Fibroblast of skin of right quadriceps (primary cell): Measurements from ENCODE around the gene GPBP1L1.
"Not testable (repeated sequence)": the region's sequence is repeated elsewhere in the genome, so short reads cannot be mapped to it uniquely, and the experiment has no call there.

Experiments used
- DNase-seq: peaks from one replicate; pipeline ENCODE4 v3.0.0-alpha.2; 2013

Gene GPBP1L1

DNA sequence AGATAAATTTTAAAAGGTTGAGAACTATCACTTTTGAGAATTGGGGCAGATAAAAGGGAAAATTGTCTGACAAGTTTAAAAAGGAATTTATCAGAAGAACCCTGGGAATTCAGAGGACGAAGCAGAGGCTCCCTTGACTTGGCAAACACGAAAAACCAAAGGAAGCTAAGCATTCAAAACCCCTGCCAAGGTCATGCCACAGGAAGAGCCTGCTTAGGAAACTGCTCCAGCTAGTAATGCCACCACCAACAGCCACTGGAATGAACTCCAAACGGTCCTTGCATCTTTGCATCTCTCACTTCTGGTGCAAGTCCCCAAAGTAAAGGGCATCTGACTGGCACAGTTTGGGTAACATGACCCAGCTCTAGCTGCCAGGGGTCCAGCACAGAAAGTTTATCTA lies 7.2 kb downstream of the GPBP1L1 start:
- no peak for DNase-seq

DNA sequence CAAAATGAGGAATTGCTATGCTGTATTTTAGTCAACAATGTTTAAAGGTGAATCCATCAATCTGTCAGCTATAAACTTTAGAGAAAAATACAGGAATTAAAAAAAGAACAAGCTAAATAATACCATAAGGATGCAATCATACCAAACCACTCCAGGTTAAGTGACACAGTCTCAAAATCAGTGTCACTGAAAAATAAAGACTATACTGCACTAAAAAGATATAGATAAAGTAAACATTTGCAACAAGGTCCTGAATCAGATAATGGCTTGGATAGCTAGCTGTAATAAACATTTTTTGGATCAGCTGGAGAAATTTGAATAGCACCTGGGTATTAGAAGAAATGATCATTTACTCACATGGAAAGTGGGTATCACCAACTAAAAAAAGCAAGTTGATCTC lies 7.8 kb downstream of the GPBP1L1 start:
- DNase-seq: no peak

DNA sequence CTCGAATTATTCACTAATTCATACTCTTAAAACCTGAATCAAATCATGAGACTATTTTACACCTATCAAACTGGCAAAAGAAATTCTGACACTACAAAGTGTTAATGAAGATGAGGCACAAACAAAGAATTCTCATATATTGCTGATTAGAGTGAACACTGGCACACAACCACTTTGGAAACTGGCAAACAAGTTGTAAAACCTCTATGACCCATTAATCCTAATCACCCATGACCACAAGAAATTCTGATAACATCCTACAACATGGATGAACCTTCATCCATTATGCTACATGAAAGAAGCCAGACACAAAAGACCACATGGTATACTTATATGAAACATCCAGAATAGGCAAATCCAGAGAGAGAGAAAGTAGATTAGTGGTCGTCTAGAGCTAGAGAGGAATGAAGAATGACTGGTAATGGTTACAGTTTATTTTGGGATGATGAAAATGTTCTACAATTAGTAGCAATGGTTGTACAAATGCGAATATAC lies 8.5 kb downstream of the GPBP1L1 start:
- DNase-seq: no peak

DNA sequence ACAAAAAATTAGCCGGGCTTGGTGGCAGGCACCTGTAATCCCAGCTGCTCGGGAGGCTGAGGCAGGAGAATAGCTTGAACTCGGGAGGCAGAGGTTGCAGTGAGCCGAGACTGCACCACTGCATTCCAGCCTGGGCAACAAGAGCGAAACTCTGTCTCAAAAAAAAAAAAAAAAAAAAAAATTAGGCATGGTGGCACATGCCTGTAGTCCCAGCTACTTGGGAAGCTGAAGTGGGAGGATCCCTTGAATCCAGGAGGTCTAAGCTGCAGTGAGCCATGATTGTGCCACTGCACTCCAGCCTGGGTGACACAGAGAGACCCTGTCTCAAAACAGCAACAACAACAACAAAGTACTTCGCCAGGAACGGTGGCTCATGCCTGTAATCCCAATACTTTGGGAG lies 9.8 kb downstream of the GPBP1L1 start:
- not testable (repeated sequence) for DNase-seq

DNA sequence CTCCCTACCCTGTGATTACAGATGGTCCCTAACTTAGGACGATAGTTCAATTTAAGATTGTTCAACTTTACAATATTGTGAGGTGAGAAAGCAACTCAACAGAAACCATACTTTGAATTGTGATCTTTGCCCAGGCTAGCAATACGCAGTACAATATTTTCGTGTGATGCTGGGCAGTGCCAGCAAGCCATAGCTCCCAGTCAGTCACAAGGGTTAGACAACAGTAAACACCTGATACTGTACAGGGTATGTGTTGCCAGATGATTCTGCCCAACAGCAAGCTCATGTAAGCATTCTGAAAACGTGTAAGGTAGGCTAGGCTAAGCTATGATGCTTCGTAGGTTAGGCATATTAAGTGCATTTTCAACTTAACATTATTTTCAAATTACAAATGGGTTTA lies 11.9 kb downstream of the GPBP1L1 start:
- DNase-seq: no peak

DNA sequence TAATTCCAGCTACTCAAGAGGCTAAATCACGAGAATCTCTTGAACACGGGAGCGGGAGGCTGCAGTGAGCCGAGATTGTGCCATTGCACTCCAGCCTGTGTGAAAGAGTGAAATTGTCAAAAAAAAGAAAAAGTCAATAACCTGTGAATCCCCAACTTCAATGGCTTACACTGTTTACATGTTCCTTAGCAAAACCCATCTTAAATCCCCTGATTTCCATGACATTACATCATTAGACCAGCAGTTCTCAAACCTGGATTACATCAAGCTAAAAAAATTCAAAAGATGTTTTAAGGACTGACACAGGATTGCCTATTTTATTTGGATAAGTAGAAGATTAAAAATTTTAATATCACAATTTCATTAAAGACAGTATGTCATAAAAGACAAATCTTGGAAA lies 12.4 kb downstream of the GPBP1L1 start:
- peak; percentile 36 for DNase-seq

DNA sequence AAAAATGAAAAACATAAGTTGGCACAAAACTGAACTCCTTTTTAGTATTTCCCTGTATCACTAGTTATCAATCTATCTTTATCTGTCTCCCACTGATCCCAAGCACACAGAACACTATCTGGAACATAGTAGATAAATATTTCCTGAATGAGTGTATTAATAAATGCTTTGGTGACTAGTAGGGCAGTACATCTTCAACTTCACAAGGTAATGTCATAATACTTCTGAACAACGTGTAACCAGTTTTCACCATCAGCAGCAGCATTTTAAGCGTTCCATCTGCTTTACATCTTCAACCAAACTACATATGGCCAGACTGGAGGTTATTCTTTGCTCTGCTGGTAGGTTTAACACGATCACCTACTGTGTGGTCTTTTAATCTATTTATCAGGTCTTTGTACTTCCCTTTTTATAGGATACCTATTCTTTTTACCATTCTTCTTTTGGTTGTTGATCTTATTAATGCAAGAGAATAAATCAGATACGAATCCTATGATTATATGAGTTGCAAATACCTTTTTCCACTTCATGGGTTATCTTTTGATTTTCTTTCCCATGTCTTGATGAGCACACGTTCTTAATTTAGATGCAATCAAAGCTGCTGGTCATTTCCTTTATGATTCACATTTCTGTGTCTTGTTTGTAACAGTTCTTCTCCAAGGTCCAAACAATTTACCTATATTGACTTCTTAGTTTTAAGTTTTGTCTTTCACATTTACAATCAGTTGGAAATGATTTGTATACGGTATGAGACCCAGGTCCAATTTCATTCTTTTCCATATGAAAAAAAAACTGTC lies 16.3 kb downstream of the GPBP1L1 start:
- DNase-seq: peak; percentile 60

DNA sequence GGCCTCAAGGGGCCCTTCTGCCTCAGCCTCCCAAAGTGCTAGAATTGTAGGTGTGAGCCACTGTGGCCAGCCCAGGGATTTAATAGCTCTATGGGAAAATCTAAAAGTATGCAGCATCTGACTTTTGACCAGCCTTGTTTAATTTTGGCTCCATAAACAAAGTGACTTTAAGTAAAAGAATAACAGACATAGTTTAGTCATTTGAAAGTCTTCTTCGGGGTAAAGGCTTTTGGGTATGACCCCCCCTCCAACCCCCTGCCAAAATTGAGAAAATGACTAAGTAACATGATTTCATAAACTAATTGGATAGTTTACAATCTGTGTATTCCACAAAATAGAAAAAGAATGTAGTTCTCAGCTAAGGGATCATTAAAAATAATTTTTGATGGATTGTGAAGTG lies 17.0 kb downstream of the GPBP1L1 start:
- peak; percentile 38 for DNase-seq

DNA sequence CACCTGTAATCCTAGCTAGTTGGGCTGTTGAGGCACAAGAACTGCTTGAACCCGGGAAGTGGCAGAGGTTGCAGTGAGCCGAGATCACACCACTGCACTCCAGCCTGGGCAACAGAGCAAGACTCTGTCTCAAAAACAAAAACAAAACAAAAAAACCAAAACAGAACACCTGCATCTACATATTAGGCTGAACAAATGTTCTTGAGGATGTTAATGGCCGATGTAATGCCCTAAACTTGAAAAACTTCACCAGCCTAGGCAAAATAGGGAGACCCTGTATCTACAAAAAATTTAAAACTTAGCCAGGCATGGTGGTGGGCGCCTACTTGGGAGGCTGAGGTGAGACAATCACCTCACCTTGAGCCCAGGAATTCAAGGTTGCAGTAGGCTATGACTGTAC lies 17.8 kb downstream of the GPBP1L1 start:
- DNase-seq: no peak

DNA sequence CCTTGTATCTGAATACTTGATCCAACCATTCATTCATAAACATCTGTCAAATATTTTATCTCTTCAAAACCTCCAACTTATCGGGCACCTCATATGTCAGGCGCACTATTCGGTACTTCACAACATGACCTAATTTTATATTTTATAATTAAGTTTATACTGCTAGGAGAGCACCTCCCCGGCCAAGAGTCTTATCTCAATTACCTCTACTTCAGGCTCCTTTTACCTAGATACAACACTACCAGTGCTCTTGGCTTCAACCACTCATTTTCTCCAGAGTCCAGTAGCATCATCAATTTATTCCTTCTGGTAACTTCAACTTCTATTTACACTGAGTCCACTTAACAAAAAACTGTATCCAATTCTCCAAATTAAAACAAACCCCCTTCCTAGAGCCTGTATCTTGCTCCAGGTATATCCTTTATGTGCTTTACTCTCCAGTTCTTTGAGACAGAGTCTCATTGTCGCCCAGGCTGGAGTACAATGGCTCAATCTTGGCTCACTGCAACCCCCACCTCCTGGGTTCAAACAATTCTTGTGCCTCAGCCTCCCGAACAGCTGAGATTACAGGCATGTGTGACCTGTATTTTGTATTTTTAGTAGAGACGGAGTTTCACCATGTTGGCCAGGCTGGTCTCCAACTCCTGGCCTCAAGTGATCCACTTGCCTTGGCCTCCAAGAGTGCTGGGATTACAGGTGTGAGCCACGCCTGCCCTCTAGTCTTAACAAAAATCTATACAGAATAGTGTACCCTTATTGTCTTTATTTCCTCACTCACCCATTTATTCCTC lies 18.8 kb downstream of the GPBP1L1 start:
- no peak for DNase-seq

DNA sequence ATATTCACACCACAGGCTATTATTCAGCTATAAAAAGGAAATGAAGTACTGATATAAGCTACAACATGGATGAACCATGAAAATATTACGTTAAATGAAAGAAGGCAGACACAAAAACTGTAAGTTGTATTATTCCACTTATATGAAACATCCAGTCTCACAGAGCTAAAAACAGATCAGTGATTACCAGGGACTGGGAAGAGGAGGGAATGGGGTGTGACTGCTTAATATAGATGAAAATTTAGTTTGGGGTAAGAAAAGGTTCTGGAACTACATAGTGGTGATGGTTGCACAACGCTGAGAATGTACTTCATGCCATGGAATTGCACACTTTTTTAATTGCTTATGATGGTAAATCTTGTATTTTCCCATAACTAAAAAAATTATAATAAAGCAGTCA lies 19.5 kb downstream of the GPBP1L1 start:
- DNase-seq: no peak

DNA sequence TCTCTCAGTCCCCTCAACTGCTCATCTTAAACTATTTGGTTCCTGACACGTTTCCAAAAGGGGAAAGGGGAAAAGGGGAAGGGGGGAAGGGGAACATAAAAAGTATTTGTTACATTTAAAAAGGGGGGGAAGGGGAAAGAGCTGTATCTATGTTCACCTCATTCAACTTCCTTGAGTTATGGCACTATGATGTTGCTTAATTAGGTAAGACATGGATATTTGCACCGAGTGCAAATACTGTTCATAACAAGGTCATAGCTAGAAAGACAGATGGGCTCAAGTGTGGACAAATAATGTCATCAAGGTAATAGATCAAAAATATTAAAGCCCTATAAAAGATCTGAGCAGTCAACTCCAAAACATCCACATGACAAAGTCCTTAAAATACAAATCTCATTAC lies 26.0 kb downstream of the GPBP1L1 start:
- DNase-seq: no peak

DNA sequence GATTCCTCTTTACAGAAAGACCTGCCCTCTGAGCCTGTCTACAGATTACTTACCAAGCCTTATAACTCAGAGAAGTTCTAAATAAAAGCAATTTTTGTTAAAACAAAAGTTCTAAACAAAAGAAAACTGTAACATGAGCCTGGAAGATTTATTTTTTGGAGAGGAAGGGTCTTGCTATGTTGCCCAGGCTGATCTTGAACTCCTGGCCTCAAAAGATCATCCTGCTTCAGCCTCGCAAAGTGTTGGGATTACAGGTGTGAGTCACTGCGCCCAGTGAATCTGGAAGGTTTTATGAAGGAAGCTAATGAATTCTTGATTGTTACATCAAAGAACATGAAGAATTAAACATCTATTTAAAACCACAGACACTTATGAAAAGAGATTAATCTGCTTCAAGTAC lies 27.1 kb downstream of the GPBP1L1 start:
- no peak for DNase-seq

DNA sequence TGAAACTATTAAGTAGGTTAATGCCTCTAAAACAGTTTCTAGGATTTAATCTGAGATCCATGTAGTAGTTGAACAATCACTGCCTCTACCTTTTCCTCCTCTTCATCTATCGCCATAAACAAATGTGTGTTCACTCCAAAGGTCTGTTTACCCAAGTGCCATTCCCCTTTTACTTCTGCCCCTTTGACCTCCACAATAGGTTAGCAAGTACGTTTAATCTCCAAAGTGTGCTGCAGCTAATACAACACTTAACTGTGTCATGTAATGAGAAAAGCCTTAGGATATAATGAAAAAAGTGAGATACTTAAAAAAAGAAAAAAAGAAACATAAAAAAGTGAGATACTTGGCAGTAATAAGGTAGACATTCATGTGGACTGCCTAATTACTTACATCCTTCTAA lies 28.2 kb downstream of the GPBP1L1 start:
- DNase-seq: no peak

DNA sequence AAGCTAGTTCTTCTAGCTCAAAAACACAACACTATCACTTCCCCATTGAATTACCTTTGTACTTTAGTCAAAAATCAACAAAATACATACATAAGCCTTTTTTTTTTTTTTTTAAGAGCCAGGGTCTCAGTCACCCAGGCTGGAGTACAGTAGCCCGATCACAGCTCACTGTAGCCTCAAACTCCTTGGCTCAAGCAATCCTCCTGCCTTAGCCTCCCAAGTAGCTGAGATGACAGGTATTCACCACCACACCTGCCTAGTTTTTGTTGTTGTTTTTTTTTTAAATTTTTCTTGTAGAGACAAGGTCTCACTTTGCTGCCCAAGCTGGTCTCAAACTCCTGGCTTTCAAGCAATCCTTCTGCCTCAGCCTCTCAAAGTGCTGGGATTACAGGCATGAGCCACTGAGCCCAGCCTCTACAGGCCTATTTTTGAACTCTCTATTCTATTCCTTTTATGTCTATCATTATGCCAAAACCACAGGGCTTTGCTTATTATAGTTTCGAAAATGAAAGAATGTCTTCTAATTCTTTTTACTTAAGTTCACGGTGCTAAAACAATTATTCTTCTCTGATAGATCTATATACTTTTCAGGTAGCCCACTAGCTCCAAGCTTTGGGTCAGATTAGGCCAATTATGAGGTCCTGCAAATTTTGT lies 29.6 kb downstream of the GPBP1L1 start:
- no peak for DNase-seq

DNA sequence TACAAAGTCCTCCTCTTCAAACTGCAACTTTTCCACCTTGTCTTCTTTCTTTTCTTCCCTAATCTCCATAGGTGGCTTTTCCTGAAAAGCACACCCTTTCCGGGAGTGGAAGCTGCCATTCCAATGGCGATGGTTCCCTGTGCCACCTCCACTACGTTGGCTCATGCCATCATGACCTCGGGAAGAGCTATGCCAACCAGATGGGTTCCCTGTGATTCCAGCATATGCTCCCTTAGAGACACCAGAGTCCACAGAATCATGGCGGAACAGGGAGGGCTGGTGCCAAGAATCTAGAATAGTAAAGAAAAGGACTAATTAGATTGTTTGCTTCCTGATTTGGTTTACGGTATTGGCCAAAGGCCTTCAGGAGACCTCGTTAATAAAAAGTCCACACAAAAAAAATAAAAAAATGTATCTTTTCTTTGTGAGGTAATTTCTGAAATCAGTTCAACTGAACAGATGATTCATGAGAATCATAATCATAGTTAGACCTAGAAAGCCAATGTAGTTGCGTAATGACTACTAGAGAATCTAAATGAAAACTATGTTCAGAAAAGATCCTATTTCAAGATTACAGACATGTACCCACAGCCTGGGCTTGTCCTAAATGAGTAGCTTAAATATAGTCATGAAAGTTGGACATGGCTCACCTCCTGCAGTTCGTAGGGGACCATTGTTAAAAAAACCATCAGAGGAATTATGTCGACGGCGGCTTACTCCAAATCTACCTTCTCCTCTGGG lies 31.6 kb downstream of the GPBP1L1 start:
- peak; percentile 28 for DNase-seq

DNA sequence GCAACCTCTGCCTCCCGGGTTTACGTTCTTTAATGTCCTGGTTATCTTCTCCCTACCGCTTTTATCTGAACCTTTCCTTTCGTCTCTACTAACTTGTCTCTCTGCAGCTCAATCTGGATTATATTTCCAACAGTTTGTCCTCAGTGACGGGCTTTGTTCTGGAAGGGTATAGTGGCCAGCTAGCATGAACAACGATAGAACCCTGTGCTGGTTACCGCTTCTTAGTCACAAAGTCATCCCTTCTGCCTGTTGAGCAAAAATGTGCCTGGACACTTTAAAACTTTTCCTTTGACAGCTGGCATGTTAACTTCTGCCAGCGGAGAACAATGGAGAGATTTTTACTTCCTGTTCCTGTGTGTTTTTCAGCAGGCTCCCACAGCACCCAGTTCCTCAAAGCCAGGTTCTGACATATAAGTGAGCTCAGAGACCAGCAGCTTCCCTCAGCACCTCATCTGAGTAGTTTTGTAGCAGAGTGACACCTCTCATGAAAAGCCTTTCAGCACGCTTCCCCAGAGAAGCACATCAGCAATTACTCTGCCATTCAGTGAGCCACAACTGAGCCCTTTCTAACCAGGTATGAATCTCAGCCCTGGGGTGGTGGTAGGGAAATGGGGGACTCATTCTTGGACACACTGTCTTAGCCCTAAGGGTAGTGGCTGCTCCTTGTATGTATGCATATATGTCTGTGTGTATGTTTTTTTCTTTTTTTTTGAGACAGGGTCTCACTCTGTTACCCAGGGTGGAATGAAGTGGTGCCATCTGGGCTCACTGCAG lies 38.9 kb downstream of the GPBP1L1 start:
- DNase-seq: no peak

DNA sequence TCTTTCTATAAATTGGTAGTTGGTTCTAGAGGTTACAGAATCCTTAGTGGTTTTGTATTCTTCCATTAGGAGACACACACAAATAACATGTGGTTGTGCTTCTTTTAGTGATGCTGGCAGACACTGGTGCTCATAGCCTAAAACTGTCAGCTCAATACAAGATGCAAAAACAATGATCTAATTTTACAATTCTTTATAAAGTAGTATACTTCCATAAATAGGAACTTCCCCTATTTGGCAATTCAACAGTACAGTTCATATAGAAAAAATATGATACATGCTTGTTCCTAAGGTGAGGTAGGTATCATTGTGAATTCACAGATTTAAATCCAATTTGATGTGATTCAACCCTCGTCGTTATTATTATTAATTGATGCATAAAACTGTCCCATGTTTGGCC lies 41.7 kb downstream of the GPBP1L1 start:
- DNase-seq: no peak

DNA sequence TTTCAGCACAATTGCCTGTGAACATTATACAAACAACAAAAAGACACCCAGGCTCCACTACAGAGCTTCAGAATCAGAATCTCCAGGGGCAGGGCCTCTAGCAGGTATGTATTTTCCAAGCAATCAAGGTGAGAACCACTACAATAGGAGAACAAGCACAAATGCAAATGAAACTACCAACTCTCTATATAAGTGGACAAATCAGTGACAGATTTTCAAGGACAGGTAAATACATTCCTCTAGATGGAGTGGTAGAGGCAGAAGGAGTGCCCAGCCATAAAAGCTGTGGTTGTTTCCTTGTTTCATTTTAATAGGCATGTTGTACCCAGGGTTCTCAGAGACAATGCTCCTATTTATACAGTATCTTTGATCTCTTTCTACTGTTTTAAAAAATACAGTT lies 42.4 kb downstream of the GPBP1L1 start:
- DNase-seq: no peak

DNA sequence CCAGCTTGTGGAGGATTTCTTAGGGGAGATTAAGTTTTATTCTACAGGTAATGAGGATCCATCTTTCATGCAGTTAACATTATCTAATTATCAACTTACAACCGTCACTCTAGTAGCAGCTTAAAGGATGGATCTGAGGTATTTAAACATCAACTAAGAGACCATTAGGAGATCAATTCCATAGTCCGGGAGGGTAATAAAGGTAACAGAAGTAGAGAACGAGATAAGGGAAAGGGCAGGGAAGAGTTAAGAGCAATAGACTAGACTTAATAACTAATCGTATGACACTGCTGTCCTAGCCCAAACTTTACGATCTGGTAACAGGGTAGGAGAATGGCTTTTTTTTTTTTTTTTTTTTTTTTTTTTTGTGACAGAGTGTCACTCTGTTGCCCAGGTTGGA lies 43.0 kb downstream of the GPBP1L1 start:
- no peak for DNase-seq

DNA sequence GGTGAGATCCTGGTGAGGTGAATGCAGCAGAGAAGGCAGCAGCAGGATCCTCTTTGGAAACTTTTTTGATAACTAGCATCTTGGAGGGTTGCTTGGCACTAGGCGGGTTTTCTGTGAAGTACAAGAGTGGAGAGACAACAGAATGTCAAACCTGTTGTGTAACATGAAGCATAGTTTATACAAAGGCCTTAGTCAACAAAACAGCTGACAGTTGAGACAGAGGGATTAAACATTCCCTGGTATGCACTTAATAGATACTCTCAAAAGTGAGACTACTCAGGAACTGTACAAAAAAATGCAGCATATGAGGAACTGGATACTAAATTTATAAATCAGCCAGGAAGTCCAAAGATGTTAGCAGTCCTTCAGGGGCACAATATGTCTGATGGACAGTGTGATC lies 46.0 kb downstream of the GPBP1L1 start:
- DNase-seq: no peak

DNA sequence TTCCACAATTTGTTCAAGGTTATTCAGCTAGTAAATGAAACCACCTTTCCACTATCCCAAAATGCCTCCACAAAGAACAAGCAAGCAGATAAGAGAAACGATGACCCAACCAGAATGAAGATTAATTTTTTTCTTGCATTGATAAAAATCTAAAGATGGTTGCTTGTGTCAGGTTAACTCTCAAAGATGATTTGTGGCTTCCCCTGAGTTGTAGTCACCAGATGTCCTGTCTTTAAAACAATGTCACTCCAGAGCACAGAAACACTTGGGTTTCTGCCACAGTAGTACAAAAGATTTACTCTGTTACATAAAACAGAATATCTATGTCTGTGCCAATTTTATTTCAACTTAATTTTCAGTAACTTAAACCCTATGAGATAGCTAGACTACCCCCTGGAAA lies 51.1 kb downstream of the GPBP1L1 start:
- no peak for DNase-seq
